Gastroesophageal sphincter (tissue), 3 donors: ENCODE measurements around the gene SCNN1A.

ENCODE experiments used
- EP300 ChIP-seq: sonication (generic); formaldehyde crosslinking; IDR thresholded peaks from one replicate; pipeline ENCODE4 v1.6.1; 2017; ENCODE audit warnings: antibody characterized with exemption, mild to moderate bottlenecking
- POLR2A ChIP-seq, 2 donors: fragments of 450-650 bp; IDR thresholded peaks; one replicate each; pipeline ENCODE4 v1.6.1; 2017; ENCODE audit warnings: antibody characterized with exemption in 2 of 2, mild to moderate bottlenecking in 2 of 2, moderate library complexity in 1 of 2
- POLR2AphosphoS5 ChIP-seq: sonication (generic); formaldehyde crosslinking; IDR thresholded peaks from one replicate; pipeline ENCODE4 v1.6.1; 2017; ENCODE audit warnings: antibody characterized with exemption
- TF ChIP-seq, protein P1 (sequence below), 4 experiments: fragments of 200-600 bp in 2 of 4; fragments of 450-650 bp in 2 of 4; sonication (generic) in 1 of 4; IDR thresholded peaks; one replicate each; pipeline ENCODE4 v1.5.1; 2017 to 2019; ENCODE audit warnings: antibody characterized with exemption in 4 of 4, mild to moderate bottlenecking in 2 of 4, moderate library complexity in 2 of 4

DNA sequence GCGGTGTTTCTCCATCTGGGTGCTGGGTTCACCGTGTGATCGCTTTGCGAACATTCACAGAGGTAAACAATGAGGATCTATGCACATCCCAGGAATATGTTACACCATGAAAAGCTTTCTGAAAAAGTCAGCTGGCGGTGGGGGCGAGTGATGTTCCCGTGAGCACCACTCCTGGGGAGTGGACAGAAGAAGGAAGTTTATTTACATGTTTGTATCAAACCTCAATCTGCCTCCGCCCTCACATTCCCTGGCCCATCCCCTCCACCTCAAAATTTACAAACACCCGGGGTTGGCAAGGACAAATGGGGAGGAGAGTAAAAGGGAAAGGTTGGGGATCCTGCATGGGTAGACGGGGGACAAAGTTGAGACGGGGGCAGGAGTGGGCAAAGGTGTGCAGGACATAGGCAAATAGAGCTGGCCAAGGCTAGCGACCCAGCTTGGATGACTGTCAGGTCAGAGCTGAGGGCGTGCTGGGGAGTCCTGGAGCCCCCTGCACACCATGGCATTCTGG, 40.4 kb downstream of the SCNN1A start:
- TF ChIP-seq, protein P1, sequence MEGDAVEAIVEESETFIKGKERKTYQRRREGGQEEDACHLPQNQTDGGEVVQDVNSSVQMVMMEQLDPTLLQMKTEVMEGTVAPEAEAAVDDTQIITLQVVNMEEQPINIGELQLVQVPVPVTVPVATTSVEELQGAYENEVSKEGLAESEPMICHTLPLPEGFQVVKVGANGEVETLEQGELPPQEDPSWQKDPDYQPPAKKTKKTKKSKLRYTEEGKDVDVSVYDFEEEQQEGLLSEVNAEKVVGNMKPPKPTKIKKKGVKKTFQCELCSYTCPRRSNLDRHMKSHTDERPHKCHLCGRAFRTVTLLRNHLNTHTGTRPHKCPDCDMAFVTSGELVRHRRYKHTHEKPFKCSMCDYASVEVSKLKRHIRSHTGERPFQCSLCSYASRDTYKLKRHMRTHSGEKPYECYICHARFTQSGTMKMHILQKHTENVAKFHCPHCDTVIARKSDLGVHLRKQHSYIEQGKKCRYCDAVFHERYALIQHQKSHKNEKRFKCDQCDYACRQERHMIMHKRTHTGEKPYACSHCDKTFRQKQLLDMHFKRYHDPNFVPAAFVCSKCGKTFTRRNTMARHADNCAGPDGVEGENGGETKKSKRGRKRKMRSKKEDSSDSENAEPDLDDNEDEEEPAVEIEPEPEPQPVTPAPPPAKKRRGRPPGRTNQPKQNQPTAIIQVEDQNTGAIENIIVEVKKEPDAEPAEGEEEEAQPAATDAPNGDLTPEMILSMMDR (IDR thresholded peaks at IDR 0.05) = no peak
- TF ChIP-seq POLR2A (IDR thresholded peaks at IDR 0.05) (no peak), POLR2AphosphoS5 (no peak), EP300 (no peak)
